PC-3 (cell line): ENCODE measurements around the gene ANKRD53. TPM values are rescaled to one million over a fixed set of nuclear protein-coding genes. Genes with fewer than 3 reads are reported as not detected.

Experiments used
- ATAC-seq: fragments of 200-7000 bp; cut with Tn5 transposase; 2 replicates; pipeline ENCODE4 v1.9.1; 2020; ENCODE audit warnings: mild to moderate bottlenecking, moderate library complexity
- BruUV-seq: library from RNA; stranded (reverse); fragments of 400-500 nt; replicated peaks from 2 replicates; lab custom pipeline; 2021; lab: Mats Ljungman, UMichigan
- CTCF ChIA-PET: fragments of 300-600 bp; sonication (Branson Sonifier 250); formaldehyde crosslinking; loops from one replicate; lab custom pipeline; 2022; ENCODE audit warnings: antibody characterized with exemption; lab: Charles Lee
- POLR2A ChIA-PET: fragments of 300-600 bp; sonication (Branson Sonifier 250); formaldehyde crosslinking; loops from one replicate; lab custom pipeline; 2022; ENCODE audit warnings: antibody characterized with exemption; ENCODE audit not compliant: unreplicated experiment; lab: Charles Lee
- DNase-seq: peaks from one replicate; pipeline ENCODE4 v3.0.0-alpha.2; 2015
- H2AFZ ChIP-seq: fragments of 300-600 bp; sonication (generic); 2 replicates; pipeline ENCODE4 v1.6.0; 2016; ENCODE audit warnings: antibody characterized with exemption, low read length
- H3F3A ChIP-seq: fragments of 300-600 bp; sonication (generic); one replicate; pipeline ENCODE4 v1.6.0; 2017; ENCODE audit warnings: antibody characterized with exemption, low read length, control low read depth, mild to moderate bottlenecking; ENCODE audit not compliant: unreplicated experiment
- H3K27ac ChIP-seq: fragments of 300-600 bp; sonication (generic); 2 replicates; pipeline ENCODE4 v1.5.1; 2016; ENCODE audit warnings: mild to moderate bottlenecking, low read length
- H3K27me3 ChIP-seq: fragments of 300-600 bp; sonication (generic); 2 replicates; pipeline ENCODE4 v1.6.1; 2016; ENCODE audit warnings: low read length, mixed read lengths
- H3K36me3 ChIP-seq: fragments of 300-600 bp; sonication (generic); 2 replicates; pipeline ENCODE4 v1.6.1; 2016; ENCODE audit warnings: low read depth, mixed run types, low read length, mixed read lengths
- H3K4me1 ChIP-seq: fragments of 300-600 bp; sonication (generic); 2 replicates; pipeline ENCODE4 v1.5.1; 2016; ENCODE audit warnings: low read length; ENCODE audit not compliant: insufficient read depth
- H3K4me2 ChIP-seq: fragments of 300-600 bp; sonication (generic); 2 replicates; pipeline ENCODE4 v1.6.0; 2016; ENCODE audit warnings: low read length
- H3K4me3 ChIP-seq: fragments of 300-600 bp; sonication (generic); 2 replicates; pipeline ENCODE4 v1.5.1; 2016; ENCODE audit warnings: mild to moderate bottlenecking, low read length, mixed read lengths
- H3K79me2 ChIP-seq: fragments of 300-600 bp; sonication (generic); 2 replicates; pipeline ENCODE4 v1.6.1; 2017; ENCODE audit warnings: low read length, mixed read lengths
- H3K9ac ChIP-seq: fragments of 300-600 bp; sonication (generic); 2 replicates; pipeline ENCODE4 v1.6.0; 2016; ENCODE audit warnings: mild to moderate bottlenecking, low read length
- H3K9me2 ChIP-seq: fragments of 300-600 bp; sonication (generic); replicated peaks from 2 replicates; pipeline ENCODE4 v1.6.1; 2016; ENCODE audit warnings: mixed run types, low read length, mixed read lengths
- H3K9me3 ChIP-seq: fragments of 300-600 bp; sonication (generic); 2 replicates; pipeline ENCODE4 v1.6.1; 2016; ENCODE audit warnings: low read length, mixed read lengths
- H4K20me1 ChIP-seq: fragments of 300-600 bp; sonication (generic); 2 replicates; pipeline ENCODE4 v1.6.1; 2016; ENCODE audit warnings: low read length, mixed read lengths
- CTCF ChIP-seq: fragments of 300-600 bp; sonication (generic); conservative IDR thresholded peaks from 2 replicates; pipeline ENCODE4 v1.5.1; 2017; ENCODE audit warnings: antibody characterized with exemption, low read depth, mild to moderate bottlenecking, low read length
- EZH2 ChIP-seq: fragments of 300-600 bp; sonication (generic); IDR thresholded peaks from one replicate; pipeline ENCODE4 v1.6.1; 2017; ENCODE audit warnings: antibody characterized with exemption, mild to moderate bottlenecking, low read length; ENCODE audit not compliant: unreplicated experiment
- EZH2phosphoT487 ChIP-seq: fragments of 300-600 bp; sonication (generic); IDR thresholded peaks from 2 replicates; pipeline ENCODE4 v1.6.1; 2018; ENCODE audit warnings: mild to moderate bottlenecking, antibody characterized with exemption, low read length, borderline replicate concordance
- intact Hi-C: fragments of 100-400 bp; cut with micrococcal nuclease; formaldehyde crosslinking; loops from 2 replicates; pipeline ENCODE4 v1.9.0; 2023
- total RNA-seq: library from RNA; depleted of rRNA; stranded (reverse); fragments of >200 nt; gene quantifications from 2 replicates; pipeline ENCODE4 v1.2.3, GENCODE V29; 2014

The ANKRD53 gene
- total RNA-seq, 1 experiment from 2014 or later: not detected

DNA sequence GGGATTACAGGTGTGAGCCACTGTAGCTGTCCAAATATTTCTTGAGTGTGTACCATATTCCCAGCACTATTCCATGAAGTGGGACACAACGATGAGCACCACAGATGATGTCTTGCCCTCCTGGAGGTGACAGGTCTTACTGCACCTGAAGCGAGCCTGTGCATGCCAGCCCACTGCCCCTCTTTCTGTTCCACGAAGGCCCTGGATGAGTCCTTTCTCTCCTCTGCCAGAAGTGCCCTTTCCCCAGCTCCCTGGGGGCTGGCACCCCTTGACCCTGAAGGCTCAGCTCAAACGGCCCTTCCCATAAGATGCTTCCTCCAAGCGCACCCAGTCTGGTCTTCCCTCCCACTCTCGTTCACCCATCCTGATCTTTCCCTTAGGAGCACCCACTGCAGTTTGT, 37.2 kb upstream of the ANKRD53 start:
- TF ChIP-seq CTCF: no peak
- no peak for TF ChIP-seq EZH2
- no peak for TF ChIP-seq EZH2phosphoT487
- intact Hi-C loops: loop anchor here (10.0 kb wide), 1 partner anchor 286 kb away; no protein-coding TSS in a partner anchor
- Histone ChIP-seq H3K9ac (no peak overlapping the region), H3F3A (no peaks in the 10 kb centered on the region), H3K4me1 (peaks cover 5% of the 10 kb centered on the region), H3K9me2 (no peaks in the 10 kb centered on the region), H4K20me1 (no peaks in the 10 kb centered on the region), H3K4me2 (no peak overlapping the region), H2AFZ (no peak overlapping the region), H3K27me3 (no peaks in the 10 kb centered on the region), H3K79me2 (no peaks in the 10 kb centered on the region), H3K4me3 (no peak overlapping the region), H3K36me3 (no peaks in the 10 kb centered on the region), H3K27ac (no peak overlapping the region), H3K9me3 (no peaks in the 10 kb centered on the region)
- BruUV-seq: no TSS peak
- POLR2A ChIA-PET: no interaction called here
- no peak for ATAC-seq
- CTCF ChIA-PET: no interaction called here
- no peak for DNase-seq

GRCh38 chr2:70941701-70942100, 36.7 kb upstream of the ANKRD53 start:
- ChIA-PET CTCF (no interaction called here), POLR2A (no interaction called here)
- no peak overlapping the region for H2AFZ ChIP-seq
- no peak for TF ChIP-seq EZH2phosphoT487
- TF ChIP-seq EZH2: no peak
- no peak for TF ChIP-seq CTCF
- ATAC-seq (no peak), DNase-seq (no peak)
- no peak overlapping the region for H3K27ac ChIP-seq
- no peaks in the 10 kb centered on the region for H3K9me2 ChIP-seq
- intact Hi-C loops: loop anchor here (10.0 kb wide), 1 partner anchor 287 kb away; no protein-coding TSS in a partner anchor
- no peaks in the 10 kb centered on the region for H3K9me3 ChIP-seq
- H3K4me1 ChIP-seq: peaks cover 10% of the 10 kb centered on the region
- no peak overlapping the region for H3K4me2 ChIP-seq
- H4K20me1 ChIP-seq: no peaks in the 10 kb centered on the region
- no peaks in the 10 kb centered on the region for H3K36me3 ChIP-seq
- no peaks in the 10 kb centered on the region for H3K79me2 ChIP-seq
- H3K9ac ChIP-seq: no peak overlapping the region
- H3F3A ChIP-seq: no peaks in the 10 kb centered on the region
- no TSS peak for BruUV-seq
- H3K27me3 ChIP-seq: no peaks in the 10 kb centered on the region
- no peak overlapping the region for H3K4me3 ChIP-seq

- H4K20me1 ChIP-seq: no peaks in the 10 kb centered on the region
- H3K9me2 ChIP-seq: no peaks in the 10 kb centered on the region
- BruUV-seq: no TSS peak
- no peak overlapping the region for H3K4me2 ChIP-seq
- DNase-seq: no peak
- POLR2A ChIA-PET: no interaction called here
- no peak for ATAC-seq
- no peak overlapping the region for H2AFZ ChIP-seq
- H3F3A ChIP-seq: no peaks in the 10 kb centered on the region
- H3K4me1 ChIP-seq: peaks cover 17% of the 10 kb centered on the region
- H3K27me3 ChIP-seq: no peaks in the 10 kb centered on the region
- no peaks in the 10 kb centered on the region for H3K9me3 ChIP-seq
- no peak for TF ChIP-seq CTCF
- TF ChIP-seq EZH2phosphoT487: no peak
- TF ChIP-seq EZH2: no peak
- H3K9ac ChIP-seq: no peak overlapping the region
- no peak overlapping the region for H3K4me3 ChIP-seq
- H3K79me2 ChIP-seq: no peaks in the 10 kb centered on the region
- no peaks in the 10 kb centered on the region for H3K36me3 ChIP-seq
- CTCF ChIA-PET: no interaction called here
- no peak overlapping the region for H3K27ac ChIP-seq
- intact Hi-C loops: loop anchor here (10.0 kb wide), 1 partner anchor 288 kb away; no protein-coding TSS in a partner anchor
These were observed 35.8 kb upstream of the ANKRD53 start for GRCh38 chr2:70942396-70943204.
